K562 (cell line): ENCODE measurements around the gene CNNM2. TPM values are rescaled to one million over a fixed set of nuclear protein-coding genes. Genes with fewer than 3 reads are reported as not detected.

Experiments used
- ATAC-seq: fragments of 200-7000 bp; cut with Tn5 transposase; 3 replicates; pipeline ENCODE4 v1.9.1; 2020; ENCODE audit warnings: moderate library complexity
- BruUV-seq: library from RNA; stranded (reverse); fragments of 400-500 nt; replicated peaks from 2 replicates; lab custom pipeline; 2021; lab: Mats Ljungman, UMichigan
- CTCF ChIA-PET: fragments of 300-600 bp; formaldehyde crosslinking; extraction: SDS; loops from one replicate; lab custom pipeline; 2021; ENCODE audit warnings: low intra/inter-chr PET ratio; lab: Yijun Ruan, JAX
- POLR2A ChIA-PET: fragments of 300-600, 350-650 bp; sonication (Branson Sonifier 250); formaldehyde crosslinking; extraction: SDS; loops from one replicate; lab custom pipeline; 2021; ENCODE audit warnings: antibody characterized with exemption, inconsistent platforms; lab: Yijun Ruan, JAX
- DNase-seq, 4 experiments: peaks; one replicate each; pipeline versions ENCODE4 v3.0.0 to v3.0.0-alpha.2; 2011 to 2018; ENCODE audit warnings: low spot score in 3 of 4, mixed read lengths in 3 of 4; ENCODE audit errors: extremely low read depth in 1 of 4
- FAIRE-seq: peaks from 2 replicates; lab custom pipeline; 2011; peaks lifted over from hg19 to GRCh38; lab: Jason Lieb, UNC
- H2AFZ ChIP-seq: 2 replicates; pipeline ENCODE4 v1.6.0; 2011; ENCODE audit warnings: low read depth, low read length, control low read depth, inconsistent platforms
- H3K27ac ChIP-seq: fragments of 200-600 bp; 3 replicates; pipeline ENCODE4 v1.8.0; 2011; ENCODE audit warnings: low read depth, mild to moderate bottlenecking, control low read depth, inconsistent platforms, low read length, moderate library complexity, mixed read lengths; ENCODE audit errors: extremely low read depth
- H3K27me3 ChIP-seq, 2 experiments: fragments of 300-600 bp in 1 of 2; 2 replicates in 1 of 2; 3 replicates in 1 of 2; pipeline versions ENCODE4 v1.6.0 to v1.8.0; 2011; ENCODE audit warnings: inconsistent platforms in 2 of 2, low read length in 2 of 2, mild to moderate bottlenecking in 1 of 2, mixed read lengths in 1 of 2, moderate library complexity in 1 of 2; ENCODE audit not compliant: control insufficient read depth in 2 of 2, insufficient read depth in 2 of 2
- H3K36me3 ChIP-seq: fragments of 300-600 bp; 3 replicates; pipeline ENCODE4 v1.8.0; 2011; ENCODE audit warnings: mild to moderate bottlenecking, low read length, inconsistent platforms; ENCODE audit not compliant: control insufficient read depth, insufficient read depth
- H3K4me1 ChIP-seq, 2 experiments: fragments of 200-600 bp in 1 of 2; replicated peaks in 1 of 2; 2 replicates in 1 of 2; 3 replicates in 1 of 2; pipeline versions ENCODE4 v1.5.1 to v1.8.0; 2011; ENCODE audit warnings: inconsistent platforms in 2 of 2, low read length in 2 of 2, mild to moderate bottlenecking in 1 of 2, mixed read lengths in 1 of 2, moderate library complexity in 1 of 2; ENCODE audit not compliant: control insufficient read depth in 2 of 2, insufficient read depth in 2 of 2
- H3K4me2 ChIP-seq: 2 replicates; pipeline ENCODE4 v1.6.1; 2011; ENCODE audit warnings: low read length, control low read depth, inconsistent platforms, mixed read lengths; ENCODE audit not compliant: insufficient read depth
- H3K4me3 ChIP-seq: fragments of 200-600 bp; sonication (generic), shearing (Covaris generic); 2 replicates; pipeline ENCODE4 v1.5.1; 2016; ENCODE audit warnings: control low read depth, inconsistent platforms
- H3K79me2 ChIP-seq: fragments of 200-600 bp; 3 replicates; pipeline ENCODE4 v1.8.0; 2011; ENCODE audit warnings: low read length, inconsistent platforms; ENCODE audit not compliant: control insufficient read depth, insufficient read depth
- H3K9ac ChIP-seq, 2 experiments: 2 replicates each; pipeline versions ENCODE4 v1.6.0 to v1.6.1; 2011; ENCODE audit warnings: low read depth in 2 of 2, low read length in 2 of 2, control low read depth in 1 of 2, inconsistent platforms in 1 of 2, mild to moderate bottlenecking in 1 of 2, mixed read lengths in 1 of 2; ENCODE audit not compliant: insufficient read depth in 1 of 2
- H3K9me1 ChIP-seq: one replicate; pipeline ENCODE4 v1.6.0; 2011; ENCODE audit warnings: inconsistent platforms, mild to moderate bottlenecking, low read length, moderate library complexity; ENCODE audit not compliant: control insufficient read depth, insufficient read depth
- H3K9me3 ChIP-seq: replicated peaks from 2 replicates; pipeline ENCODE4 v1.5.1; 2011; ENCODE audit warnings: low read depth, low read length, inconsistent platforms; ENCODE audit not compliant: control insufficient read depth, insufficient read depth
- H4K20me1 ChIP-seq: replicated peaks from 2 replicates; pipeline ENCODE4 v1.6.1; 2011; ENCODE audit warnings: low read length, inconsistent platforms, mixed read lengths; ENCODE audit not compliant: control insufficient read depth, insufficient read depth
- BRD9 ChIP-seq: fragments of 450-650 bp; IDR thresholded peaks from 2 replicates; pipeline ENCODE4 v1.6.1; 2018; ENCODE audit warnings: low read depth; ENCODE audit not compliant: partially characterized antibody
- CHCHD3 ChIP-seq: fragments of 250-450 bp; sonication (Bioruptor Pico); IDR thresholded peaks from 2 replicates; pipeline ENCODE4 v2.1.2; 2022; ENCODE audit warnings: mild to moderate bottlenecking
- DDX20 ChIP-seq: fragments of 450-650 bp; IDR thresholded peaks from 2 replicates; pipeline ENCODE4 v1.6.1; 2016; ENCODE audit warnings: missing genetic modification characterization, low read depth, mild to moderate bottlenecking, missing compliant biosample characterization, moderate library complexity
- FOSL1 ChIP-seq: fragments of 200-800 bp; sonication (Bioruptor generic); conservative IDR thresholded peaks from 2 replicates; pipeline ENCODE4 v1.6.1; 2016; ENCODE audit warnings: missing genetic modification characterization, missing compliant biosample characterization
- HDGF ChIP-seq: fragments of 450-650 bp; IDR thresholded peaks from 2 replicates; pipeline ENCODE4 v1.6.1; 2016
- HMGN3 ChIP-seq: IDR thresholded peaks from 2 replicates; pipeline ENCODE4 v1.6.1; 2011; ENCODE audit warnings: borderline replicate concordance, low read depth, mild to moderate bottlenecking, mixed read lengths, low read length; ENCODE audit not compliant: insufficient read length; ENCODE audit errors: extremely low read depth
- MAFK ChIP-seq: IDR thresholded peaks from 2 replicates; pipeline ENCODE4 v1.6.1; 2011; ENCODE audit warnings: low read length, improper control_type of control experiment
- MEIS2 ChIP-seq: fragments of 450-650 bp; IDR thresholded peaks from 2 replicates; pipeline ENCODE4 v1.6.1; 2014; ENCODE audit warnings: mild to moderate bottlenecking; ENCODE audit not compliant: partially characterized antibody
- MIER1 ChIP-seq: fragments of 450-650 bp; IDR thresholded peaks from 2 replicates; pipeline ENCODE4 v1.6.1; 2016; ENCODE audit warnings: antibody characterized with exemption, mild to moderate bottlenecking, low read depth
- MTA3 ChIP-seq: fragments of 450-650 bp; formaldehyde crosslinking; IDR thresholded peaks from 2 replicates; pipeline ENCODE4 v1.6.1; 2017; ENCODE audit warnings: mild to moderate bottlenecking, borderline replicate concordance
- NBN ChIP-seq: fragments of 450-650 bp; IDR thresholded peaks from 2 replicates; pipeline ENCODE4 v1.6.1; 2016; ENCODE audit warnings: low read depth, mild to moderate bottlenecking
- POLR2AphosphoS2 ChIP-seq: IDR thresholded peaks from 2 replicates; pipeline ENCODE4 v1.6.1; 2012; ENCODE audit warnings: low read length, improper control_type of control experiment
- RBFOX2 ChIP-seq: fragments of 200-400 bp; formaldehyde crosslinking; IDR thresholded peaks from 2 replicates; pipeline ENCODE4 v1.6.1; 2017; ENCODE audit warnings: low read depth, mild to moderate bottlenecking, low read length, moderate library complexity
- SIX5 ChIP-seq, 2 experiments: IDR thresholded peaks; 2 replicates each; pipeline ENCODE4 v1.6.1; 2011; ENCODE audit warnings: low read length in 2 of 2, borderline replicate concordance in 1 of 2, low read depth in 1 of 2, mild to moderate bottlenecking in 1 of 2, moderate library complexity in 1 of 2; ENCODE audit not compliant: insufficient read depth in 1 of 2
- SNRNP70 ChIP-seq: fragments of 200-400 bp; formaldehyde crosslinking; optimal IDR thresholded peaks from 2 replicates; pipeline ENCODE3; 2017; ENCODE audit warnings: low read depth, low read length
- SOX6 ChIP-seq: fragments of 450-650 bp; IDR thresholded peaks from 2 replicates; pipeline ENCODE4 v1.6.1; 2014; ENCODE audit warnings: mild to moderate bottlenecking
- ZNF184 ChIP-seq: sonication (generic); formaldehyde crosslinking; IDR thresholded peaks from 2 replicates; pipeline ENCODE4 v1.5.0; 2020; ENCODE audit warnings: missing genetic modification reagents
- ZNF311 ChIP-seq: fragments of 250-450 bp; sonication (Bioruptor Pico); IDR thresholded peaks from 2 replicates; pipeline ENCODE4 v1.4.0; 2020; ENCODE audit warnings: mild to moderate bottlenecking, moderate library complexity
- ZNF444 ChIP-seq: fragments of 250-450 bp; sonication (Bioruptor Pico); IDR thresholded peaks from 2 replicates; pipeline ENCODE4 v1.4.0; 2020; ENCODE audit warnings: mild to moderate bottlenecking, moderate library complexity
- ZNF780A ChIP-seq: fragments of 250-450 bp; sonication (Bioruptor Pico); IDR thresholded peaks from 2 replicates; pipeline ENCODE4 v1.5.0; 2021; ENCODE audit warnings: mild to moderate bottlenecking
- WGBS: fragments of 100-300 bp; shearing (Covaris generic); methylation state at CpG from one replicate; pipeline ENCODE4 v1.1.6; 2016; ENCODE audit warnings: low coverage, mixed read lengths; ENCODE audit not compliant: insufficient coverage; ENCODE audit errors: missing lambda C conversion rate; 5-methylcytosine and 5-hydroxymethylcytosine counted together
- in situ Hi-C: fragments of 300-500 bp; cut with MboI; formaldehyde crosslinking; loops from 4 replicates; pipeline ENCODE4 v1.15.0; 2018; ENCODE audit warnings: inconsistent platforms, mixed read lengths
- intact Hi-C: fragments of 100-400 bp; cut with micrococcal nuclease; formaldehyde crosslinking; loops from 2 replicates; pipeline ENCODE4 v1.14.2; 2022
- polyA plus RNA-seq, 8 experiments: library from polyadenylated mRNA; depleted of rRNA in 4 of 8; stranded (reverse) in 5 of 8; unstranded in 3 of 8; fragments of >200 nt; fragmentation: Nextera tagmentation in 2 of 8; fragmentation: Illumina TruSeq in 1 of 8; extraction: Ambion mirVana in 2 of 8; extraction: Trizol in 1 of 8; gene quantifications; 2 replicates each; pipeline versions ENCODE4 v1.2.1 to v1.2.3, GENCODE V29; 2011 to 2014; ENCODE audit warnings: inconsistent platforms in 1 of 8, missing spikeins in 1 of 8
- total RNA-seq, 7 experiments: library from RNA; depleted of rRNA in 6 of 7; stranded (reverse); fragments of >200 nt in 6 of 7; fragmentation: Illumina TruSeq in 2 of 7; extraction: Trizol in 2 of 7; gene quantifications; 2 replicates each; pipeline versions ENCODE4 v1.2.1 to v1.2.3, GENCODE V29; 2011 to 2021; ENCODE audit warnings: low replicate concordance in 1 of 7
- TF ChIP-seq, protein P1 (sequence below): fragments of 450-650 bp; IDR thresholded peaks from 2 replicates; pipeline ENCODE4 v1.7.0; 2016; ENCODE audit warnings: borderline replicate concordance

CNNM2 gene
- total and polyA plus RNA-seq, 9 of the 15 experiments (the other 6 are each of a cell fraction or from before 2014, with no cell fraction given): 0.21 to 5.0 (median 1.3) TPM

DNA sequence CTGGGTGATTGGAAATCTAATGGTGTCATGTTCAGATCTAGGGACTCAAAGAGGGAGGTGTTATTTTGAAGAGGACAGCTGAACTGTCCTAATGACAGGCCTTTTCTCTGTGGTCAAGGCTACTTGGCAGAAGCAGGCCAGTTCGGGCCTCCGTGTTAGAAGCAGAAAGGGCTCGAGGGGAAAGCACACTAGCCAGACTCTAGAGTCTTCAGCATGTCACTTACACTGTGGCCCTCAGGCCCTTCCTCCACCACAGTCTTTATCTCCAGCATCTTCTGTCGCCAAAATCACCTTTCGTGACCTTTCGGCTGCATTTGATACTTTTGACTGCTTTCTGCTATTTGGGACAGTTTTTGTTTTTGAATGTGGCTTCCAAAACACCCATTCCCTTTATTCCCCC lies 123.3 kb downstream of the CNNM2 start (continued):
- no peak for TF ChIP-seq ZNF444 (CRISPR knock-in tag)
- no peak for TF ChIP-seq RBFOX2
- TF ChIP-seq CHCHD3 (CRISPR knock-in tag): no peak
- TF ChIP-seq MIER1: no peak
- TF ChIP-seq ZNF184 (CRISPR knock-in tag): no peak
- no peak for TF ChIP-seq MTA3
- TF ChIP-seq HDGF: no peak
- no peak for TF ChIP-seq NBN
- TF ChIP-seq DDX20 (tag): no peak
- TF ChIP-seq SOX6: no peak
- TF ChIP-seq HMGN3: no peak
- TF ChIP-seq POLR2AphosphoS2: no peak

DNA sequence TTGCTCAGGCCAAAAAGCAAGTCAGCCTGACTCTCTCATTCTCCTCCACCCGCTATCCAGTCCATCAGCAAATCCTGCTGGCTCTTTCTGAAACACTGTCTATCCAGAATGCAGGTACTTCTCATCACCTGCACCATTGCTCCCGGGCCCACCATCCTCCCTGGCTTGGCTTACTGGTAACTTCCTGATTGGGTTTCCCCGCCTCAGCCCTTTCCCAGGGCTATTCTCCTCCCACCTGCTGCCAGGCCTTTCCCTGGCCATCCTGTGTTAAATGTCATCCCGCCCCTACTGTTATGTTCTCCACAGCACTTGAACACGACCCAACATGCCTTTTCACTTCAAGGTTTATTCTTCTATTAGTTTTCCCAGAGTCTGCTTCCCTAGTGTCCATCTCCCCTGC lies 124.0 kb downstream of the CNNM2 start:
- H4K20me1 ChIP-seq: no peaks in the 10 kb centered on the region
- DNase-seq (no peak), FAIRE-seq (no peak), ATAC-seq (no peak)
- no peaks in the 10 kb centered on the region for H3K27me3 ChIP-seq
- no peak overlapping the region for H3K4me3 ChIP-seq
- H3K9me1 ChIP-seq: no peaks in the 10 kb centered on the region
- in situ Hi-C loops (no loop called here), intact Hi-C loops (no loop called here)
- H3K9me3 ChIP-seq: no peaks in the 10 kb centered on the region
- no peaks in the 10 kb centered on the region for H3K79me2 ChIP-seq
- ChIA-PET POLR2A (no interaction called here), CTCF (no interaction called here)
- WGBS: 81% methylated on average over 5 of the region's 5 CpGs
- no peak overlapping the region for H3K27ac ChIP-seq
- H3K4me2 ChIP-seq: 0 out of 2 replicates have a peak overlapping the region, but pooled peaks have one; percentile 55
- TF ChIP-seq POLR2AphosphoS2: no peak
- no peak for TF ChIP-seq MAFK
- no peak for TF ChIP-seq ZNF780A (CRISPR knock-in tag)
- TF ChIP-seq, protein P1, sequence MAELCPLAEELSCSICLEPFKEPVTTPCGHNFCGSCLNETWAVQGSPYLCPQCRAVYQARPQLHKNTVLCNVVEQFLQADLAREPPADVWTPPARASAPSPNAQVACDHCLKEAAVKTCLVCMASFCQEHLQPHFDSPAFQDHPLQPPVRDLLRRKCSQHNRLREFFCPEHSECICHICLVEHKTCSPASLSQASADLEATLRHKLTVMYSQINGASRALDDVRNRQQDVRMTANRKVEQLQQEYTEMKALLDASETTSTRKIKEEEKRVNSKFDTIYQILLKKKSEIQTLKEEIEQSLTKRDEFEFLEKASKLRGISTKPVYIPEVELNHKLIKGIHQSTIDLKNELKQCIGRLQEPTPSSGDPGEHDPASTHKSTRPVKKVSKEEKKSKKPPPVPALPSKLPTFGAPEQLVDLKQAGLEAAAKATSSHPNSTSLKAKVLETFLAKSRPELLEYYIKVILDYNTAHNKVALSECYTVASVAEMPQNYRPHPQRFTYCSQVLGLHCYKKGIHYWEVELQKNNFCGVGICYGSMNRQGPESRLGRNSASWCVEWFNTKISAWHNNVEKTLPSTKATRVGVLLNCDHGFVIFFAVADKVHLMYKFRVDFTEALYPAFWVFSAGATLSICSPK: no peak
- TF ChIP-seq SIX5 (IDR thresholded peaks at IDR 0.05; ENCODE audit: borderline replicate concordance in 1 of 2, insufficient read depth in 1 of 2, low read depth in 1 of 2, low read length in 2 of 2): no peak
- no peak for TF ChIP-seq ZNF311
- TF ChIP-seq BRD9: no peak
- no peak for TF ChIP-seq SNRNP70
- TF ChIP-seq MEIS2: no peak
- no peak for TF ChIP-seq FOSL1
- no peaks in the 10 kb centered on the region for H3K36me3 ChIP-seq
- no TSS peak for BruUV-seq
- no peak overlapping the region for H3K9ac ChIP-seq
- H3K4me1 ChIP-seq: peaks cover 19 to 22% of the 10 kb centered on the region in 2 experiments
- H2AFZ ChIP-seq: no peak overlapping the region; the same call in 1 of the 2 replicates
